IMR-90 (cell line): ENCODE measurements around the gene C2orf80. TPM values are rescaled to one million over a fixed set of nuclear protein-coding genes. Genes with fewer than 3 reads are reported as not detected.

Source experiments
- ATAC-seq: fragments of 200-7000 bp; cut with Tn5 transposase; 2 replicates; pipeline ENCODE4 v1.9.1; 2020; ENCODE audit warnings: low read depth, mild to moderate bottlenecking, moderate library complexity
- BruUV-seq: library from RNA; stranded (reverse); fragments of 400-500 nt; replicated peaks from 2 replicates; lab custom pipeline; 2021; lab: Mats Ljungman, UMichigan
- CTCF ChIA-PET: fragments of 300-600 bp; formaldehyde crosslinking; extraction: SDS; loops from one replicate; lab custom pipeline; 2021; ENCODE audit warnings: antibody characterized with exemption; lab: Yijun Ruan, JAX
- POLR2A ChIA-PET: fragments of 300-600 bp; sonication (Branson Sonifier 250); formaldehyde crosslinking; loops from one replicate; lab custom pipeline; 2022; ENCODE audit warnings: antibody characterized with exemption; ENCODE audit not compliant: unreplicated experiment; lab: Charles Lee
- DNase-seq: peaks from one replicate; pipeline ENCODE4 v3.0.0; 2013
- H2AFZ ChIP-seq: replicated peaks from 2 replicates; pipeline ENCODE3; 2013; ENCODE audit warnings: low read length, mild to moderate bottlenecking; ENCODE audit not compliant: poor library complexity
- H2AK5ac ChIP-seq: 2 replicates; pipeline ENCODE4 v1.6.1; 2013; ENCODE audit warnings: low read depth, low read length, inconsistent platforms
- H2AK9ac ChIP-seq: replicated peaks from 2 replicates; pipeline ENCODE3; 2013; ENCODE audit warnings: mild to moderate bottlenecking, low read depth, low read length, moderate library complexity; ENCODE audit not compliant: poor library complexity
- H2BK120ac ChIP-seq: 2 replicates; pipeline ENCODE4 v1.6.1; 2013; ENCODE audit warnings: low read depth, low read length, inconsistent platforms
- H2BK15ac ChIP-seq: 3 replicates; pipeline ENCODE4 v1.6.1; 2013; ENCODE audit warnings: low read depth, low read length, inconsistent platforms
- H2BK20ac ChIP-seq: 2 replicates; pipeline ENCODE4 v1.6.1; 2013; ENCODE audit warnings: low read depth, mild to moderate bottlenecking, inconsistent platforms, low read length, moderate library complexity
- H2BK5ac ChIP-seq: 2 replicates; pipeline ENCODE4 v1.6.1; 2013; ENCODE audit warnings: mild to moderate bottlenecking, low read depth, low read length, inconsistent platforms; ENCODE audit not compliant: poor library complexity, severe bottlenecking
- H3K14ac ChIP-seq: replicated peaks from 2 replicates; pipeline ENCODE4 v1.6.1; 2013; ENCODE audit warnings: low read depth, low read length, inconsistent platforms
- H3K18ac ChIP-seq: 2 replicates; pipeline ENCODE4 v1.6.1; 2013; ENCODE audit warnings: low read depth, low read length, control low read depth
- H3K23ac ChIP-seq: 2 replicates; pipeline ENCODE4 v1.6.1; 2013; ENCODE audit warnings: low read depth, low read length, inconsistent platforms
- H3K27ac ChIP-seq: 2 replicates; pipeline ENCODE4 v1.5.1; 2013; ENCODE audit warnings: mild to moderate bottlenecking, control low read depth, low read length; ENCODE audit not compliant: insufficient read depth
- H3K27me3 ChIP-seq: 2 replicates; pipeline ENCODE4 v1.6.1; 2013; ENCODE audit warnings: low read length; ENCODE audit not compliant: control insufficient read depth, insufficient read depth
- H3K36me3 ChIP-seq: 2 replicates; pipeline ENCODE4 v1.6.1; 2013; ENCODE audit warnings: low read length, mixed read lengths; ENCODE audit not compliant: control insufficient read depth, insufficient read depth
- H3K4ac ChIP-seq: 2 replicates; pipeline ENCODE4 v1.6.1; 2013; ENCODE audit warnings: low read depth, low read length, inconsistent platforms
- H3K4me1 ChIP-seq: 2 replicates; pipeline ENCODE4 v1.6.1; 2013; ENCODE audit warnings: low read length, mixed read lengths; ENCODE audit not compliant: control insufficient read depth, insufficient read depth
- H3K4me2 ChIP-seq: 2 replicates; pipeline ENCODE4 v1.6.1; 2013; ENCODE audit warnings: low read depth, mild to moderate bottlenecking, control low read depth, low read length, moderate library complexity
- H3K4me3 ChIP-seq: 2 replicates; pipeline ENCODE4 v1.5.1; 2013; ENCODE audit warnings: low read depth, mild to moderate bottlenecking, control low read depth, low read length, moderate library complexity; ENCODE audit not compliant: insufficient read depth
- H3K56ac ChIP-seq: 2 replicates; pipeline ENCODE4 v1.6.1; 2013; ENCODE audit warnings: low read length, inconsistent platforms; ENCODE audit not compliant: insufficient read depth; ENCODE audit errors: extremely low read depth
- H3K79me1 ChIP-seq, 2 experiments: 2 replicates each; pipeline ENCODE4 v1.6.1; 2013; ENCODE audit warnings: low read length in 2 of 2, inconsistent platforms in 1 of 2, low read depth in 1 of 2
- H3K9ac ChIP-seq: 2 replicates; pipeline ENCODE4 v1.6.1; 2013; ENCODE audit warnings: low read depth, low read length, control low read depth
- H3K9me1 ChIP-seq: 2 replicates; pipeline ENCODE4 v1.6.1; 2013; ENCODE audit warnings: low read length, inconsistent platforms; ENCODE audit not compliant: insufficient read depth
- H3K9me3 ChIP-seq: 2 replicates; pipeline ENCODE4 v1.6.1; 2013; ENCODE audit warnings: low read length; ENCODE audit not compliant: control insufficient read depth, insufficient read depth
- H4K20me1 ChIP-seq: 2 replicates; pipeline ENCODE4 v1.6.1; 2013; ENCODE audit warnings: low read length, inconsistent platforms; ENCODE audit not compliant: insufficient read depth
- H4K5ac ChIP-seq: 2 replicates; pipeline ENCODE4 v1.6.1; 2013; ENCODE audit warnings: mild to moderate bottlenecking, low read depth, low read length, control low read depth
- H4K8ac ChIP-seq, 2 experiments: 2 replicates each; pipeline ENCODE4 v1.6.1; 2013; ENCODE audit warnings: low read depth in 2 of 2, low read length in 2 of 2, control low read depth in 1 of 2, inconsistent platforms in 1 of 2
- H4K91ac ChIP-seq: 2 replicates; pipeline ENCODE4 v1.6.1; 2013; ENCODE audit warnings: low read depth, low read length, inconsistent platforms; ENCODE audit not compliant: insufficient read depth
- CHD1 ChIP-seq: IDR thresholded peaks from 2 replicates; pipeline ENCODE4 v1.6.1; 2012; ENCODE audit warnings: low read depth, low read length, improper control_type of control experiment
- CTCF ChIP-seq: conservative IDR thresholded peaks from 2 replicates; pipeline ENCODE4 v1.5.1; 2012; ENCODE audit warnings: mild to moderate bottlenecking, low read depth, low read length, improper control_type of control experiment
- MXI1 ChIP-seq: IDR thresholded peaks from 2 replicates; pipeline ENCODE4 v1.6.1; 2012; ENCODE audit warnings: low read depth, mild to moderate bottlenecking, low read length, moderate library complexity, borderline replicate concordance
- RAD21 ChIP-seq: IDR thresholded peaks from 2 replicates; pipeline ENCODE4 v1.6.1; 2012; ENCODE audit warnings: low read length, improper control_type of control experiment
- dilution Hi-C: fragments of 300-500 bp; cut with HindIII; formaldehyde crosslinking; loops from one replicate; pipeline ENCODE4 v1.14.3; 2018; ENCODE audit warnings: low sequenced_read_pairs; ENCODE audit not compliant: unreplicated experiment
- in situ Hi-C: fragments of 300-500 bp; cut with MboI; formaldehyde crosslinking; loops from 3 replicates; pipeline ENCODE4 v1.14.3; 2019; ENCODE audit warnings: low sequenced_read_pairs, inconsistent platforms, mixed read lengths
- intact Hi-C: fragments of 100-400 bp; cut with micrococcal nuclease; formaldehyde crosslinking; loops from 2 replicates; pipeline ENCODE4 v1.10.0; 2022
- polyA plus RNA-seq, 3 experiments: library from polyadenylated mRNA; depleted of rRNA; stranded (reverse); fragments of >200 nt; gene quantifications; 2 replicates each; pipeline ENCODE4 v1.2.3, GENCODE V29; 2012; ENCODE audit warnings: low replicate concordance in 1 of 3
- total RNA-seq: library from RNA; depleted of rRNA; stranded (reverse); fragments of >200 nt; gene quantifications from 2 replicates; pipeline ENCODE4 v1.2.3, GENCODE V29; 2012

Gene C2orf80
- total and polyA plus RNA-seq, 2 of the 4 experiments (the other 2 are of a cell fraction) = not detected

GRCh38 chr2:208147008-208147407 lies 42.8 kb downstream of the C2orf80 start:
- Histone ChIP-seq H3K4ac (no peak overlapping the region), H3K18ac (no peak overlapping the region), H4K91ac (no peak overlapping the region), H3K9me3 (no peaks in the 10 kb centered on the region), H3K23ac (no peak overlapping the region), H2BK120ac (no peak overlapping the region), H3K27me3 (0 out of 2 replicates have a peak, but pooled peaks cover 3% of the 10 kb centered on the region), H3K9me1 (no peaks in the 10 kb centered on the region), H4K20me1 (no peaks in the 10 kb centered on the region), H2BK15ac (no peak overlapping the region), H3K56ac (no peak overlapping the region), H2AK9ac (no peak overlapping the region), H2AK5ac (no peak overlapping the region), H2BK5ac (no peak overlapping the region), H3K79me1 (no peaks in the 10 kb centered on the region), H4K8ac (no peak overlapping the region), H3K36me3 (no peaks in the 10 kb centered on the region), H3K4me2 (no peak overlapping the region), H3K9ac (no peak overlapping the region), H4K5ac (no peak overlapping the region), H2BK20ac (no peak overlapping the region), H3K4me3 (no peak overlapping the region), H2AFZ (no peak overlapping the region), H3K27ac (no peak overlapping the region), H3K4me1 (no peaks in the 10 kb centered on the region), H3K14ac (no peak overlapping the region)
- dilution Hi-C loops = no loop called here
- in situ Hi-C loops = no loop called here
- CTCF ChIA-PET = interaction anchor here (0.8 kb wide), 1 partner anchor 29 kb away, joined by 4 read pairs; no protein-coding TSS in a partner anchor
- intact Hi-C loops = no loop called here
- BruUV-seq = no TSS peak
- POLR2A ChIA-PET = no interaction called here
- no peak for TF ChIP-seq MXI1
- TF ChIP-seq CTCF = no peak
- TF ChIP-seq RAD21 = no peak
- TF ChIP-seq CHD1 = no peak
- no peak for ATAC-seq
- DNase-seq = no peak
